ENCODE measurements around the gene SERINC2.

DNA sequence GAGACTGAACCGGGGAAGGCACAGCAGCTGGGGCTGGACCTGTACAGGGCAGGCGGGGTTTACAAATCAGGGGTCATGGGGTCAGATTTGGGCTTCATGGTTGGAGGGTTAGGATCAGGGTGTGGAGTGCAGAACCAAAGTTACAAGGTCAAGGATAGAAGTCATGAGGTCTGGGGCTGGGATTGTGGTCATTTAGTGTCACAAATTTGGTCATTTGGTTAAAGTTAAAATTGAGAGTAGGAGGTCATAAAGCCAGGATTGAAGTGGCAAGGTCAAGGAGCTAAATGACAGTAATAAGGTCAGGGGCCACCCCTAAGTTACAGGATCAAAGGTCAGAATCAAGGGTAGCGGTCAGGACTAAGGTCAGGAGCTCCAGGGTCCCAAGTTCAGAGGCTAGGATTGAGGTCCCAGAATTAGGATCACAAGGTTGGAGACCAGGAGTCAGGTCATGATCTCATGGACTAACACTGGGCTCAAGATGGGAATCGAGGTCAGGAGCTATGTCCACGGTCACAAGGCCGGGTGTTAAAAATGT is 20.4 kb downstream of the SERINC2 start:
- TF ChIP-seq GATA2 (IDR thresholded peaks at IDR 0.05; ENCODE audit: low read depth, low read length) = no peak
- TF ChIP-seq GATA3 (IDR thresholded peaks at IDR 0.05; ENCODE audit: low read depth, low read length) = no peak
